Activated T-helper 1 cell treated with anti-CD3 and anti-CD28 coated beads, Interleukin-12 subunit alpha, Interleukin-12 subunit beta, Interleukin-2, Interleukin-4 antibody, amounts not matched to agents 30 ng/mL and 10 ng/mL and 1 ng/mL, durations not matched to agents 14 hours and 24 hours and 36 hours (primary cell): ENCODE data around the gene DSCAML1. TPM values are rescaled to one million over a fixed set of nuclear protein-coding genes. Genes with fewer than 3 reads are reported as not detected.

Source experiments
- DNase-seq: peaks from one replicate; pipeline ENCODE4 v3.0.0; 2021; ENCODE audit warnings: low spot score
- H3K27ac Mint-ChIP-seq: one replicate; pipeline ENCODE4 v1.8.0; 2021; ENCODE audit warnings: mild to moderate bottlenecking, mixed read lengths
- H3K27me3 Mint-ChIP-seq: one replicate; pipeline ENCODE4 v1.8.0; 2022; ENCODE audit warnings: mild to moderate bottlenecking, moderate library complexity, mixed read lengths; ENCODE audit not compliant: insufficient read depth
- H3K36me3 Mint-ChIP-seq: one replicate; pipeline ENCODE4 v1.8.0; 2021; ENCODE audit warnings: low read depth, mixed read lengths
- H3K4me1 Mint-ChIP-seq: one replicate; pipeline ENCODE4 v1.8.0; 2021; ENCODE audit warnings: low read depth, mixed read lengths
- H3K4me3 Mint-ChIP-seq: one replicate; pipeline ENCODE4 v1.8.0; 2021; ENCODE audit warnings: mild to moderate bottlenecking, moderate library complexity, mixed read lengths
- H3K9me3 Mint-ChIP-seq: one replicate; pipeline ENCODE4 v1.8.0; 2021; ENCODE audit warnings: mixed read lengths
- intact Hi-C: fragments of 100-400 bp; cut with micrococcal nuclease; formaldehyde crosslinking; loops from one replicate; pipeline ENCODE4 v1.15.1; 2024
- total RNA-seq: library from RNA; stranded (reverse); gene quantifications from 2 replicates; pipeline ENCODE4 v1.2.3, GENCODE V29; 2022

The DSCAML1 gene
- total RNA-seq, 1 donor from 2014 or later, result not detected

GRCh38 chr11:117808784-117809183 lies 11.8 kb upstream of the DSCAML1 start:
- intact Hi-C loops, result loop anchor here (5.0 kb wide), 2 partner anchors 34 to 364 kb away; no protein-coding TSS in a partner anchor
- peaks cover 2% of the 10 kb centered on the region for H3K27me3 Mint-ChIP-seq
- H3K36me3 Mint-ChIP-seq, result no peaks in the 10 kb centered on the region
- peak overlapping the region; percentile 36 for H3K27ac Mint-ChIP-seq
- peaks cover 44% of the 10 kb centered on the region for H3K4me1 Mint-ChIP-seq
- DNase-seq, result no peak
- H3K4me3 Mint-ChIP-seq, result no peak overlapping the region
- H3K9me3 Mint-ChIP-seq, result no peaks in the 10 kb centered on the region

DNA sequence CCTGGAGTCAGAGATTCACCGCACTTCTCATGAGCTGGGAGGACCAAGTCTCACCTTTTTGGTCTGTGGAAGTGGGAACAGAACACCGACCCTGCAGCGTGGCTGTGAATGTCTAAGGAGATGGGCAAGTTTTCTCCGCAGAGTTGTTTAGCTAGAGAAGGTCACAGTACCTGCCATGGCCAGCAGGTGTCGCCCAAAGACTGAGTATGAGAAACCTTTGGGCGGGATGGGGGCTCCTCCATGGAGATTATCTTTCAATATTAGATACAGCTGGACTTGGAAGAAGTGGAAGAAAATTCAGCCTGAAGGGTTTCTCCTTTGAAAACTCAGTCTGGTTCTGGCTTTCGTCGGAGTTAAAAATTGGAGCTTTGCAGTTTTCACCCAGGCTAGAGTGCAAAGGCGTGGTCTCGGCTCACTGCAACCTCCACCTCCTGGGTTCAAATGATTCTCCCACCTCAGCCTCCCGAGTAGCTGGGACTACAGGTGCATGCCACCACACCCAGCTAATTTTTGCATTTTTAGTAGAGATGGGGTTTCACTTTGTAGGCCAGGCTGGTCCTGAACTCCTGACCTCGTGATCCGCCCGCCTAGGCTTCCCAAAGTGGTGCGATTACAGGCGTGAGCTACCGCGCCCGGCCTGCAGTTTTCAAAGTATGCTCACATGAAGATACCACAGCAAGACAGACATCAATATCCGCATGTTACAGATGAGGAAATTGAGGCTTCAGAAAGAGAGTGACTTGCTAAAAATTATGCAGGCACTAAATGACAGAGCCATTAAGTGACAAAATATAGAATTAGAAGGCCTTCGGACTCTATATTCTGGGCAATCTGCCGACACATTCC lies 10.7 kb upstream of the DSCAML1 start:
- intact Hi-C loops, result loop anchor here (1.0 to 5.0 kb wide), 5 partner anchors 10 to 365 kb away; no protein-coding TSS in a partner anchor
- Mint-ChIP-seq H3K4me3 (no peak overlapping the region), H3K9me3 (no peaks in the 10 kb centered on the region), H3K36me3 (no peaks in the 10 kb centered on the region), H3K4me1 (peaks cover 33% of the 10 kb centered on the region), H3K27ac (peak overlapping the region; percentile 30), H3K27me3 (peaks cover 5% of the 10 kb centered on the region)
- DNase-seq, result peak; percentile 53

GRCh38 chr11:117806846-117807245 lies 9.8 kb upstream of the DSCAML1 start:
- intact Hi-C loops, result loop anchor here (1.0 to 5.0 kb wide), 5 partner anchors 10 to 365 kb away; no protein-coding TSS in a partner anchor
- peaks cover 5% of the 10 kb centered on the region for H3K27me3 Mint-ChIP-seq
- no peak overlapping the region for H3K4me3 Mint-ChIP-seq
- no peak for DNase-seq
- H3K4me1 Mint-ChIP-seq, result peaks cover 31% of the 10 kb centered on the region
- no peaks in the 10 kb centered on the region for H3K36me3 Mint-ChIP-seq
- no peaks in the 10 kb centered on the region for H3K9me3 Mint-ChIP-seq
- H3K27ac Mint-ChIP-seq, result no peak overlapping the region

GRCh38 chr11:117805045-117805444 lies 8.0 kb upstream of the DSCAML1 start:
- no peaks in the 10 kb centered on the region for H3K9me3 Mint-ChIP-seq
- no peak for DNase-seq
- peaks cover 12% of the 10 kb centered on the region for H3K27me3 Mint-ChIP-seq
- H3K36me3 Mint-ChIP-seq, result no peaks in the 10 kb centered on the region
- H3K4me3 Mint-ChIP-seq, result no peak overlapping the region
- H3K27ac Mint-ChIP-seq, result no peak overlapping the region
- intact Hi-C loops, result loop anchor here (5.0 kb wide), 2 partner anchors 37 to 367 kb away; no protein-coding TSS in a partner anchor
- peaks cover 17% of the 10 kb centered on the region for H3K4me1 Mint-ChIP-seq

DNA sequence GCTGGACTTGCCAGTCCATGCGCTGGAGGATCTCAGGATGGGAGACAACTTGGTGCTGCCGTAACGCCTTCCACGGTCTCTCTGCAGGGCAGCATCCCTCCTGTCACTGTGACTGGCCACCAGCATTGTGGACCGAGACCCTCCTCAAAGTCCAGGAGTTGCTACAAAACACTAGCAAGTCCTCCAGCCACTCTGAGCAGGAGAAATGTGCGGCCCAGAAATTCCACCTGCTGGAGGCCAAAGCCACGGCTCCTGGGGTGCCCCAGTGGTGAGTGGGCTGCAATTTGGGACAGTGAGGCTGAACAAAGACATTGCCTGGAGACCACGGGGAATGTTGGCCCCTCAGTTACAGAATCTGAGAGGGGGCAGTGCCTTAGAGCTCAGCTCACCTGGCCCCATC lies 6.9 kb upstream of the DSCAML1 start:
- no peak overlapping the region for H3K27ac Mint-ChIP-seq
- DNase-seq, result no peak
- no peak overlapping the region for H3K4me3 Mint-ChIP-seq

DNA sequence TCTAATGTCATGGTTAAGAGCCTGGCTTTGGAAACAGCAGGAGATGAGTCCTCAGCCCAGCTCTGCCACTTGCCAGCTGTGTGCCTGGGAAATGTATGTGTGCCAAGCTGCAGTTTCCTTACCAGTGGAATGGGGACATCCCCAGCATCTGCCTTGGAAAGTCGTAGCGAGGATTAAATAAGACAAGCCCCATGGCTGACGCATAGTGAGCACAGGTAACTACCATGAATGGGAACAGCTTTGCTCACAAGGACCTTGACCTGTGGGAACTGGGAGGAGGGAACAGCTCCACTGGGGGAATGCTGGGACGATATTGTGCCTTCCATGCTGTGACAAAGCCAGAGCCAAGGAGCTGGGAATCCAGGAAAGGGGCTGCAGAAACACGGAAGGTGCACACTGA lies 2.6 kb upstream of the DSCAML1 start:
- Mint-ChIP-seq H3K27ac (no peak overlapping the region), H3K36me3 (no peaks in the 10 kb centered on the region), H3K4me3 (no peak overlapping the region), H3K4me1 (no peaks in the 10 kb centered on the region), H3K9me3 (no peaks in the 10 kb centered on the region), H3K27me3 (peaks cover 45% of the 10 kb centered on the region)
- intact Hi-C loops, result no loop called here
- no peak for DNase-seq

More for the DNA sequence above, 6.9 kb upstream of the DSCAML1 start:
- Mint-ChIP-seq H3K9me3 (no peaks in the 10 kb centered on the region), H3K27me3 (peaks cover 23% of the 10 kb centered on the region), H3K36me3 (no peaks in the 10 kb centered on the region), H3K4me1 (peaks cover 8% of the 10 kb centered on the region)
- intact Hi-C loops, result no loop called here

DNA sequence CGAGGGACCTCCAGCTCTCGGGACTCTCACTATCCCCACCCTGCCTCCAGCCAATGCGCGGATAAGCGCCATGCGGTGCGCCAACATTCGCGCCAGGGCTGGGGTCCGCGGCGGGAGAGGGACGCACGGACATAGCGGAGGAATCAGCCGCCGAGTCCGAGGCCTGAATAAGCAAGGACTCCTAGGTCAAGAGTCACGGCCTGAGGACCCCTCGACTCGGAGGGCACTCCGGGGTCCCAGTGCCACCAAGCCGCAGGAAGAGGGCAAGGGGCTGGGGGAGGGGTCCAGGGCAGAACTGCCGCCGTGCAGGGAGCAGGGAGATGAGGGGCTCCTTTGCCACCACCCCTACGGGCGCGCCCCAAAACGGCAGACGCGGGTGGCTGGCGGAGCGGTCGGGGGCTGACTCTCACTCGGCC lies 552 bp downstream of the DSCAML1 start:
- H3K27ac Mint-ChIP-seq, result no peak overlapping the region
- no peaks in the 10 kb centered on the region for H3K36me3 Mint-ChIP-seq
- peaks cover 62% of the 10 kb centered on the region for H3K27me3 Mint-ChIP-seq
- H3K9me3 Mint-ChIP-seq, result no peaks in the 10 kb centered on the region
- intact Hi-C loops, result no loop called here
- no peaks in the 10 kb centered on the region for H3K4me1 Mint-ChIP-seq
- H3K4me3 Mint-ChIP-seq, result no peak overlapping the region
- no peak for DNase-seq

- no peak for DNase-seq
- Mint-ChIP-seq H3K4me3 (no peak overlapping the region), H3K27ac (no peak overlapping the region), H3K36me3 (no peaks in the 10 kb centered on the region), H3K4me1 (no peaks in the 10 kb centered on the region), H3K27me3 (peaks cover 62% of the 10 kb centered on the region), H3K9me3 (no peaks in the 10 kb centered on the region)
- intact Hi-C loops, result no loop called here
Observed at GRCh38 chr11:117795638-117796455, 1.2 kb downstream of the DSCAML1 start.

- Mint-ChIP-seq H3K9me3 (no peaks in the 10 kb centered on the region), H3K4me3 (no peak overlapping the region), H3K27me3 (peaks cover 54% of the 10 kb centered on the region), H3K4me1 (no peaks in the 10 kb centered on the region), H3K27ac (no peak overlapping the region), H3K36me3 (no peaks in the 10 kb centered on the region)
- intact Hi-C loops, result no loop called here
- DNase-seq, result no peak
Observed at GRCh38 chr11:117794772-117795629, 2.0 kb downstream of the DSCAML1 start.

GRCh38 chr11:117794135-117794534 lies 2.9 kb downstream of the DSCAML1 start:
- intact Hi-C loops, result no loop called here
- no peaks in the 10 kb centered on the region for H3K4me1 Mint-ChIP-seq
- H3K9me3 Mint-ChIP-seq, result no peaks in the 10 kb centered on the region
- H3K27ac Mint-ChIP-seq, result no peak overlapping the region
- no peaks in the 10 kb centered on the region for H3K36me3 Mint-ChIP-seq
- H3K27me3 Mint-ChIP-seq, result peaks cover 46% of the 10 kb centered on the region
- no peak overlapping the region for H3K4me3 Mint-ChIP-seq
- no peak for DNase-seq

DNA sequence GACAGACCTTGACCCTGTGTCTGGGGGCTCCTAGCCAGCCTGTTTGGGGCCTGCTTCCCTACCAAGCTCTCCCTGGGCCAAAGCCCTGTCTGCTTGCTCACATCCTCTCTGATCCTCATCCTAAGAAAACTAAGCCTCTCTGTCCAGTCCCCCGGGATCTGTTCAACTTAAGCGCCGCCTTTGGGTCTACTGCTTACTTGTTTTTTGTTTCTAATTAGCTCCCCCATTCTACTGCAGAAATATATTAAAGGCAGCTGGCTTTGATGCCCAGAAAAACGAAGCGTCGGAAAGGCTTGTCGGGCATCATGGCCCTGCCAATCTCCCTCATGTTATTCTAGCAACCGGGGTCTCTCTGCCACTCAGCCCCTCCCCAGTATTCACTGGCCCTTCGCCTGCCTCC lies 3.4 kb downstream of the DSCAML1 start:
- no peaks in the 10 kb centered on the region for H3K4me1 Mint-ChIP-seq
- peaks cover 40% of the 10 kb centered on the region for H3K27me3 Mint-ChIP-seq
- no peaks in the 10 kb centered on the region for H3K36me3 Mint-ChIP-seq
- no peak for DNase-seq
- H3K27ac Mint-ChIP-seq, result no peak overlapping the region
- no peaks in the 10 kb centered on the region for H3K9me3 Mint-ChIP-seq
- intact Hi-C loops, result no loop called here
- no peak overlapping the region for H3K4me3 Mint-ChIP-seq

DNA sequence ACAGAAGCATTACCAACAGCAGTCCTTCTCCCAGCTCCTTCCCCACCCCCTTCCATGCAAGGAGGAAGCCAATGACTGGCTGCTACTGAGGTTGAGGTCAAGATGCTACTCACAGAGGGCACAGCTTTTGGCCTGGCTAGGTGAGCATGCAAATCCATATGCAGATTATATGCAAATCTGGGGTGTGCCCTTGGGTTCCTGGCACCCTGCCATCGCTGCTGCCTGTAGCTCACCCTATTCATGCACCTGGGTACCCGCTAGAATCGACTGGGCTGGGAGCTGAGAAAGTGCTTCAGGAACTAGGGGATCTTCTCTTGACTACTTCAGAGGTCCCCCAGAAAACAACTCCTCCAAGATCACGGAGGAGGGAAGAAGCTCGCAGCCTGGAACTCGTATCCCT lies 4.0 kb downstream of the DSCAML1 start:
- Mint-ChIP-seq H3K27me3 (peaks cover 35% of the 10 kb centered on the region), H3K4me1 (no peaks in the 10 kb centered on the region), H3K36me3 (no peaks in the 10 kb centered on the region), H3K4me3 (no peak overlapping the region), H3K9me3 (no peaks in the 10 kb centered on the region), H3K27ac (no peak overlapping the region)
- DNase-seq, result no peak
- intact Hi-C loops, result no loop called here
